ENCODE data around the gene CD70. TPM values are rescaled to one million over a fixed set of nuclear protein-coding genes. Genes with fewer than 3 reads are reported as not detected.

The CD70 gene
- total and polyA plus RNA-seq, 2 of the 8 experiments (the other 6 are each of a cell fraction or from before 2014, with no cell fraction given), result 1.3 to 12.0 TPM

DNA sequence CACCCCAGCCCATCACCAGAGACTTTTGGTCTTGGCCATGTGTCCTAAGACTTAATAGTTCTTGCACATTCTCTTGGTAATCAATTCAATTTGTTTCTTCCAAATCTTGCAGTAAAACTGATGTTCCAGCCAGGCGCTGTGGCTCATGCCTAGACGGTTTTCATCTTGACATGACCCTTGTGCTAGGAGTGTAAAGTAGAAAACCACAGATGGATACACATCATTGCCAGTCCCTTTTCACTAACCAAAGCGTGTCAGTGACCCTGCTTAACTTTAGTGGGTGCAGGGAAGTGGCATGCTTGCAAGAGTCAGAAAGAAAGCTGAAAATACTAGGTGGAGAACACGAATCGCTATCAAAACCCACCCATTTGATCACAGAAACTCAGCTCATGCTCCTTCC, 18.0 kb upstream of the CD70 start:
- CTCF ChIA-PET (ENCODE audit: partially characterized antibody), result interaction anchor here (0.9 kb wide), 1 partner anchor 163 kb away, joined by 3 read pairs; the partner anchor contains the start of gene VAV1

More for the DNA sequence above, 18.0 kb upstream of the CD70 start:
- Histone ChIP-seq H3K36me3 (ENCODE audit: control insufficient read depth in 2 of 4, insufficient read depth in 4 of 4, low read length in 3 of 4) (no peaks in the 10 kb centered on the region), H2AFZ (ENCODE audit: low read length) (no peak overlapping the region), H3K14ac (ENCODE audit: insufficient read length) (no peak overlapping the region), H4K20me1 (replicated peaks in 1 of 2; ENCODE audit: control insufficient read depth in 1 of 2, insufficient read depth in 2 of 2, low read length in 2 of 2) (no peaks in the 10 kb centered on the region), H3K23me2 (ENCODE audit: low read depth, low read length) (no peaks in the 10 kb centered on the region), H2BK5ac (ENCODE audit: low read depth, low read length) (no peak overlapping the region), H3K4me1 (replicated peaks in 1 of 4; ENCODE audit: control insufficient read depth in 3 of 4, insufficient read depth in 4 of 4, low read length in 3 of 4) (no peaks in the 10 kb centered on the region; a peak in 2 of 7 replicates), H3K56ac (replicated peaks; ENCODE audit: insufficient read length, low read depth, low read length) (no peak overlapping the region), H3K79me2 (ENCODE audit: control insufficient read depth in 1 of 2, insufficient read depth in 2 of 2, low read length in 2 of 2) (no peaks in the 10 kb centered on the region), H4K8ac (ENCODE audit: extremely low read depth, insufficient read depth, low read length) (no peak overlapping the region), H4K5ac (ENCODE audit: insufficient read length, low read depth, low read length) (no peak overlapping the region), H2BK120ac (replicated peaks; ENCODE audit: low read depth, low read length) (no peak overlapping the region), H3K18ac (ENCODE audit: extremely low read depth, low read length) (no peak overlapping the region), H3K79me1 (ENCODE audit: low read depth, low read length) (no peaks in the 10 kb centered on the region), H4K91ac (replicated peaks; ENCODE audit: insufficient read length, low read length) (no peak overlapping the region), H2AK5ac (ENCODE audit: low read depth, low read length) (no peak overlapping the region), H3K27ac (ENCODE audit: low read depth, low read length) (no peak overlapping the region), H2BK12ac (ENCODE audit: low read depth, low read length) (no peak overlapping the region), H2BK15ac (ENCODE audit: low read length) (no peak overlapping the region), H2BK20ac (ENCODE audit: low read length) (no peak overlapping the region), H3K4ac (replicated peaks; ENCODE audit: insufficient read length, low read depth, low read length) (no peak overlapping the region), H3K23ac (ENCODE audit: insufficient read length) (no peak overlapping the region), H3K4me2 (ENCODE audit: insufficient read depth in 1 of 2, low read depth in 2 of 2, low read length in 2 of 2) (no peak overlapping the region), H3K9me3 (ENCODE audit: insufficient read depth in 2 of 2, low read depth in 1 of 2, low read length in 1 of 2) (peaks cover 0 to 2% of the 10 kb centered on the region in 2 experiments; a peak in 2 of 4 replicates), H3K4me3 (ENCODE audit: extremely low read depth in 1 of 4, insufficient read depth in 2 of 4, low read depth in 3 of 4, low read length in 4 of 4) (no peak overlapping the region), H3K9ac (replicated peaks in 1 of 4; ENCODE audit: extremely low read depth in 1 of 4, low read depth in 3 of 4, low read length in 3 of 4) (no peak overlapping the region), H3K27me3 (replicated peaks in 1 of 4; ENCODE audit: control insufficient read depth in 3 of 4, extremely low read depth in 1 of 4, insufficient read depth in 3 of 4, low read length in 3 of 4) (no peaks in the 10 kb centered on the region)
- 79% methylated on average over 5 of the region's 5 CpGs; no CpG with 5 or more reads in 1 of the 2 experiments for WGBS, 2 experiments (ENCODE audit: extremely low coverage in 1 of 2, insufficient coverage in 1 of 2, insufficient read length in 1 of 2, insufficient replicate concordance in 2 of 2, low coverage in 1 of 2, low lambda C conversion rate in 2 of 2, missing lambda C conversion rate in 1 of 2)
- DNase-seq (ENCODE audit: low read depth in 1 of 2, low spot score in 2 of 2), result no peak
- POLR2A ChIA-PET (ENCODE audit: partially characterized antibody), result interaction anchor here (0.7 to 0.9 kb wide), 2 partner anchors 68 to 462 kb away, joined by 3 to 5 read pairs; no protein-coding TSS in a partner anchor
- TF ChIP-seq SIX5 (IDR thresholded peaks at IDR 0.05; ENCODE audit: low read depth, low read length) (no peak), NANOG (IDR thresholded peaks at IDR 0.05; ENCODE audit: insufficient read depth, low read depth, low read length, poor library complexity, severe bottlenecking) (no peak), SIRT6 (IDR thresholded peaks at IDR 0.05; ENCODE audit: low read length) (no peak), BCL11A (IDR thresholded peaks at IDR 0.05; ENCODE audit: low read depth in 2 of 2, low read length in 2 of 2) (no peak), TCF12 (IDR thresholded peaks at IDR 0.05; ENCODE audit: low read depth, low read length) (no peak), KDM1A (IDR thresholded peaks at IDR 0.05; ENCODE audit: borderline replicate concordance, low read length) (no peak), FOSL1 (IDR thresholded peaks at IDR 0.05; ENCODE audit: insufficient read depth, low read depth, low read length) (no peak)
- no peak for FAIRE-seq
